ENCODE data around the gene TLE5. TPM values are rescaled to one million over a fixed set of nuclear protein-coding genes. Genes with fewer than 3 reads are reported as not detected.
"Not testable (repeated sequence)": the region's sequence is repeated elsewhere in the genome, so short reads cannot be mapped to it uniquely, and the experiment has no call there.

The TLE5 gene
- polyA plus RNA-seq, 4 donors, result 425 to 627 (median 469) TPM

DNA sequence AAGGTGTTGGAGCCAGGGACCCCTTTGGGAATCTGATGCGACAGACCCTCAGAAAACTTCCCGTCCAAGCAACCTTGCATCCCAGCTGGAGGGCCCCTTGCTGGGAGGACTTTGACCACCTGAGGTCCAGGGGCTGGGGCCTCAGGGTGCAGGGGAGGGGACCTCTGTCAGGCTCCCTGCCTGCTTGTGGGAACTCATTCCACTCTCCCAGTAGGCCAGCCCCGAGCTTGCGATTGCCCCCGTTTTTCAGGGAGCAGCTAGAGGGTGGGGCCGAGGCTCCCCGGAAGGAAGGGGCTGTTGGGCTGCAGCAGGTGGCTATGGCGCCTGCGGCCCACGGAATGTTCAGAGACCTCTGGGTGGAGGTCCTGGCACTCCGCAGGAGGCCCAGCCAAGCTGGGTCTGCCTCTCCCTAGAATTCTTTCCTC lies 34.6 kb upstream of the TLE5 start:
- no peak for DNase-seq (ENCODE audit: low read depth in 4 of 4, low spot score in 3 of 4)

GRCh38 chr19:3096267-3096901 lies 34.1 kb upstream of the TLE5 start:
- no peak for DNase-seq (ENCODE audit: low read depth in 4 of 4, low spot score in 3 of 4)

DNA sequence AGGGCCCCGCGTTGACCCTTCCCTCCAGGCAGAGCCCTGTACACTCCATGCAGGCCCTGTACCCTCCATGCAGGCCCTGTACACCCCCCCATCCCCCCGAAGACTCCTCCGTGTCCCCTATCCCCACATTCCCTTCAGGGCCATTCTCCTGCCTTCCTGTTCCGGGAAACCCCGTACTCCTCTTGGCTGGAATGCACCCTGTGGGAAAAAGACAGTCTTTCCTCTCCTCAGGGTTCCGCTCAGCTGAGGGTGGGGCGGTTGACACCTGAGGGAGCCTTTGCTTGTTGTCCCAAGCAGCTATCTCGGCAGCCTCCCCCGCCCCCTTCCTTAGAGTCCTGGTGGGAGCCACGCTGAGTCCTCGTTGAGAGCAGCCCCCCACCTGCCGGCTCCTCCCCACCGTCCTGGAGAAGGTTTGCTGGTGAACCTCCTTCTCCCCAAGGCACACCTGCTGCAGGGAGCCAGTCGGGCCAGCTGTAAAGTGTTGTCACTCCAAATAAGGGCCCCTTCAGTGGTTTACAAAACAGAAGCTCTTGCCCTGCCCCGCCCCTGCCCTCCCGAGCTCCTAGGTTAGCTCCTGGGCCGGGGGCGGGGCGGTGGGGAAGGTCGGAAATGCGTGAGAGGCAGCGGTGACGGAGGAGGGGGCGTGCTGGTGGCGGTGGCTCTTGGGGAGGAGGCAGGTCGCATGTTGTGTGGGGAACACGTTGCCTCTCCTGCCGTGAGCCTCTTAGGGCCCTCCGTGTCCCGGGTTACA lies 33.3 kb upstream of the TLE5 start:
- DNase-seq (ENCODE audit: low read depth in 4 of 4, low spot score in 3 of 4), result no peak

GRCh38 chr19:3094601-3095440 lies 32.5 kb upstream of the TLE5 start:
- DNase-seq (ENCODE audit: low read depth in 4 of 4, low spot score in 3 of 4), result no peak

- not testable (repeated sequence) for DNase-seq (ENCODE audit: low read depth in 4 of 4, low spot score in 3 of 4)
These were observed 27.1 kb upstream of the TLE5 start for GRCh38 chr19:3089299-3089855.

DNA sequence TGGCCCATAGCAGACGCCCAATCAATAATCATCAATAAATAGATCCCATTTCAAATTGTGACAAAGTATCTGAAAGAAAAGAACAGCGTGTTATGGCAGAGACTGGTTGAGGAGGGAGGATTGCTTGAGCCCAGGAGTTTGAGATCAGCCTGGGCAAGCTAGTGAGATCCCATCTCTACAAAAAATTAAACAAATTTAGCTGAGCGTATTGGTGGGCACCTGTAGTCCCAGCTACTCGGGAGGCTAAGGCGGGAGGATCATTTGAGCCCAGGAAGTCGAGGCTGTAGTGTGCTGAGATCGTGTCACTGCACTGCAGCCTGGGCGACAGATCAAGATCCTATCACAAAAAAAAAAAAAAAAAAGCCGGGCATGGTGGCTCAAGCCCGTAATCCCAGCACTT lies 25.5 kb upstream of the TLE5 start:
- DNase-seq (ENCODE audit: low read depth in 4 of 4, low spot score in 3 of 4), result no peak

- no peak for DNase-seq (ENCODE audit: low read depth in 4 of 4, low spot score in 3 of 4)
These were observed 22.6 kb upstream of the TLE5 start for GRCh38 chr19:3084943-3085342.

DNA sequence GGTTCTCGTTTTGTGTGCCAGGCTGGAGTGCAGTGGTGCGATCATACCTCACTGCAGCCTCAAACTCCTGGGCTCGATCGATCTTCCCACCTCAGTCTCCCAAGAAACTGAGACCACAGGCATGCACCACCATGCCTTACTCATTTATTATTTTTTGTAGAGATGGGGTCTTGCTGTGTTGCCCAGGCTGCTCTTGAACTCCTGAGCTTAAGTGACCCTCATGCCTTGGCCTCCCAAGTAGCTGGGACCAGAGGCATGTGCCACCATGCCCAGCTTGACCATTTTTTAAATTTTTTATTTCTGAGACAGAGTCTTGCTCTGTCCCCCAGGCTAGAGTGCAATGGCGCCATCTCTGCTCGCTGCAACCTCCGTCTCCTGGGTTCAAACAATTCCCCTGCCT lies 21.7 kb upstream of the TLE5 start:
- DNase-seq (ENCODE audit: low read depth in 4 of 4, low spot score in 3 of 4), result no peak

DNA sequence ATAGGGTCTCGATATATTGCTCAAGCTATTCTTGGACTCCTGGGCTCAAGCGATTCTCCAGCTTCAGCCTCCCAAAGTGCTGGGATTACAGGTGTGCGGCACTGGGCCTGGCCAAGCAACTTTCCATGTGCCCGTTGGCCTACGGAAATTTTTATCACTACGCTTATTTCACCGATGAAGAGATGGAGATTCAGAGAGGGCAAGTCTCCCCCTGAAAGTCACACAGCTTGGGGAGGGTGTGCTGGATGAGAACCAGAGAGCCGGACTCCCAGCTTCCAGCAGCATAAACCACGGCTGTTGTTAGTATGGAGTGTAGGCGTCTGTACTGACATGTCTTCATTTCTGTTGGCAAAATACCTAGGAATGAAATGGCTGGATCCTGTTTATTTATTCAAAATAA lies 20.0 kb upstream of the TLE5 start:
- no peak for DNase-seq (ENCODE audit: low read depth in 4 of 4, low spot score in 3 of 4)

GRCh38 chr19:3080286-3080685 lies 18.0 kb upstream of the TLE5 start:
- DNase-seq (ENCODE audit: low read depth in 4 of 4, low spot score in 3 of 4), result no peak

- no peak for DNase-seq (ENCODE audit: low read depth in 4 of 4, low spot score in 3 of 4)
These were observed 17.3 kb upstream of the TLE5 start for GRCh38 chr19:3079578-3079977.

GRCh38 chr19:3075605-3076431 lies 13.5 kb upstream of the TLE5 start:
- no peak for DNase-seq (ENCODE audit: low read depth in 4 of 4, low spot score in 3 of 4)

DNA sequence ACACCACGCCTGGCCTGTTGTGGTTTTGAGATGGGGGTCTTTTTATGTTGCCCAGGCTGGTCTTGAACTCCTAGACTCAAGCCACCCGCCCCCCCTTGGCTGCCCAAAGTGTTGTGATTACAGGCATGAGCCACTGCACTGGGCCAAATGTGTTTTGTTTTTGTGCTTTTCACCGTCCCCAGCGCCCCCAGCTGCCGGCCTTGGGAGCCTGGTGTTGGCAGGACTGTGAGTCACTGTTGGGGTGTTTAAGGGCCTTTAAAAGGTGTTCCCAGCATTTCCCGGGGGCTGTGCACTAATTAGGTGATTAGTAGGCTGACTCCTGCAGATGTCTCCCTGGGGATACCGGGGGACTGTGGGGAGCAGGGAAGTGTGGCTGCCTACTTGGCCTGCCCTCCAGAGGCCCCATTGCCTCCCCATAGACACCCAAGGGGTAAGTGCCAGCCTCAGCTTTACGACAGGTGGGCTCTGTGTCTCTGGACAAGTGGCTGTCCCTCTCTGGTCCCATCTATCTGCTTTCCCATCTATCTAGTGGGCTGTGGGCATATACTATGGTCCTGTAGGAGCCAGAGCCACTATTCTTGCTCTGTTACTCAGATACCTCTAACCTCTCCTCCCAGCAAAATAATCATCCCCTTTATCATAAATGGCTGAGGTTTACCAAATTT lies 11.8 kb upstream of the TLE5 start:
- DNase-seq (ENCODE audit: low read depth in 4 of 4, low spot score in 3 of 4), result no peak

GRCh38 chr19:3073159-3073563 lies 10.9 kb upstream of the TLE5 start:
- peak; percentile 75 to 87 (median 79) for DNase-seq (ENCODE audit: low read depth in 4 of 4, low spot score in 3 of 4)

- DNase-seq (ENCODE audit: low read depth in 4 of 4, low spot score in 3 of 4), result no peak
These were observed 9.5 kb upstream of the TLE5 start for GRCh38 chr19:3071768-3072167.

DNA sequence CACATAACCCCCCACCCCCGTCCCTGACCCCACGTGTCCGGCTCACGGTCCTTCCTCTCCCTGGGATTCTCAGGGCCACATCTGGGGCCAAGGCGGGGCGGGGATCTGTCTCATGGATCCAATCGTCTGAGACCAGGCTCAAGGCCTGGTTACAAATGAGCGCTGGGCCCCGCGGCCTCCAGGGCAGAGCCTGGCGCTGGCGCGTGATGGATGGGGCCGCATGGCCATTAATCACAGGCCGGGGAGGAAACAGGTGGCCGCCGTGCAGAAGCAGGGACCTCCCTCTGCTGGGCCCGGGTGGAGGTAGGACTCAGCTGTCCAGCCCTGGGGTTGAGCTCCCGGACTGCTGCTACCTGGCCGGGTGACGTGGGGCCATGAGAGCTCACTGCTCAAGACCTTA lies 5.8 kb upstream of the TLE5 start:
- no peak for DNase-seq (ENCODE audit: low read depth in 4 of 4, low spot score in 3 of 4)

DNA sequence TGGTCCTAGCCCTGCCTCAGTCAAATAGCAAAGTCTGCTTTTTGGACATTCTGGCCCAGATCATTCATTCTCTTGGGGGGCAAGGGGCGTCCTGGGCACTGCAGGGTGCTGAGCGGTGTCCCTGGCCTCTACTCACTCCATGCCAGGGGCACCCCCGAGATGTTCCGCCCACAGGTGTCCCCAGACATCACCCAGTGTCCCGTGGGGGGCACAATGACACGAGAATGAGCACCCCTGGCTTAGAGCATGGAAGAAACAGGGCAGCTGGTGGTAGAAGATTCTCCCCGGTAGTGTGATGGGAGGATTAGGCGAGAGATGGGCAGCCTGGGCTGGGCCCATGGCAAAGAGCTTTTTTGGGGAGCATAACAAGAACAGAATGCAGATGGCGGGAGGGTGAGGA lies 5.3 kb upstream of the TLE5 start:
- no peak for DNase-seq (ENCODE audit: low read depth in 4 of 4, low spot score in 3 of 4)

GRCh38 chr19:3066482-3067049 lies 4.3 kb upstream of the TLE5 start:
- DNase-seq (ENCODE audit: low read depth in 4 of 4, low spot score in 3 of 4), result no peak

- DNase-seq (ENCODE audit: low read depth in 4 of 4, low spot score in 3 of 4), result no peak
These were observed 3.5 kb upstream of the TLE5 start for GRCh38 chr19:3065675-3066357.

All from left renal pelvis (tissue), 4 donors.